ENCODE measurements around the gene RPL22.
A peak's percentile ranks its signal among the peaks of the same experiment; 100 is the strongest.
"Not testable (repeated sequence)": the region's sequence is repeated elsewhere in the genome, so short reads cannot be mapped to it uniquely, and the experiment has no call there.

The RPL22 gene

GRCh38 chr1:6233376-6233775 is 34.0 kb upstream of the RPL22 start:
- DNase-seq (ENCODE audit: low read depth) = no peak

GRCh38 chr1:6225651-6226050 is 26.3 kb upstream of the RPL22 start:
- DNase-seq (ENCODE audit: low read depth) = no peak

- no peak for DNase-seq (ENCODE audit: low read depth)
These were observed 25.3 kb upstream of the RPL22 start for GRCh38 chr1:6224718-6225117.

- DNase-seq (ENCODE audit: low read depth) = no peak
These were observed 24.2 kb upstream of the RPL22 start for GRCh38 chr1:6223617-6224016.

DNA sequence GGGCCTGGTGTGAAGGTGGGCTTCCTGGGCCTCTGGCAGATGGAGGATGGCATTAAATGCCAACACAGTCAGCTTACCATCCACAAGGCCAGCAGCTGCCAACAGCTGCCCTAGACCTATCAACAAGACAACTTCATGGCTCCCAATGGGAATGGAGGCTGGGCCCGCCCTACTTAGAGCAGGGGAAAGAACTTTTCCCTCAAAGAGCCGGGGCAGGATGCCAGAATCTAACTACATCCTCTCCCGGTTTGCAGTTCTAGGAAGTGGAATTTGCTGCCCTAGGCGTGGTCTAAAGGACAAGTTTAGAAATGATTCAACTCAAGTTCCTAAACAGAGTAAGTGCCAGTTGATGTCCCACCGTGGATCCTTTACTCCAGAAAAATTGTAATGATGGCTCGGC is 23.2 kb upstream of the RPL22 start:
- no peak for DNase-seq (ENCODE audit: low read depth)

GRCh38 chr1:6221210-6221784 is 21.9 kb upstream of the RPL22 start:
- DNase-seq (ENCODE audit: low read depth) = no peak

DNA sequence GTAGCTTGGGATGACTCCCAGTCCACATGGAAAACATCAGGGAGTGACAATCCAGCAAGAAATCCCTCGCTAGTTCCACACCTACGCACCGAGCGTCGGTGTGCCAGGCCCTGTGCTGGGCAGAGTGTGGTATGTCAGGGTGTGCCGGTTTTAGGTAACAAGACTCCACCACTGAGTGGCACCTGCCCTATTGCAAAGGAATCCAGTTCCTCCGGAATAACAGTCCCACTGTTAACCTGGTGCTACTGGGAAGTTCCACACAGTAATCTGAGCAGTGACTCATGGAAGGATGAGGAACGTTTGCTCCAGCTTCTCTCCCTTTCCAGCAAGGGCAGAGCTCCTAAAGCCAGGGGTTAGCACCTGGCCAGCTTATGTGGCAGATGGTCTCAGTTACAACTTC is 20.8 kb upstream of the RPL22 start:
- DNase-seq (ENCODE audit: low read depth) = no peak

GRCh38 chr1:6219641-6220040 is 20.2 kb upstream of the RPL22 start:
- DNase-seq (ENCODE audit: low read depth) = not testable (repeated sequence)

- DNase-seq (ENCODE audit: low read depth) = no peak
These were observed 19.2 kb upstream of the RPL22 start for GRCh38 chr1:6218375-6219164.

DNA sequence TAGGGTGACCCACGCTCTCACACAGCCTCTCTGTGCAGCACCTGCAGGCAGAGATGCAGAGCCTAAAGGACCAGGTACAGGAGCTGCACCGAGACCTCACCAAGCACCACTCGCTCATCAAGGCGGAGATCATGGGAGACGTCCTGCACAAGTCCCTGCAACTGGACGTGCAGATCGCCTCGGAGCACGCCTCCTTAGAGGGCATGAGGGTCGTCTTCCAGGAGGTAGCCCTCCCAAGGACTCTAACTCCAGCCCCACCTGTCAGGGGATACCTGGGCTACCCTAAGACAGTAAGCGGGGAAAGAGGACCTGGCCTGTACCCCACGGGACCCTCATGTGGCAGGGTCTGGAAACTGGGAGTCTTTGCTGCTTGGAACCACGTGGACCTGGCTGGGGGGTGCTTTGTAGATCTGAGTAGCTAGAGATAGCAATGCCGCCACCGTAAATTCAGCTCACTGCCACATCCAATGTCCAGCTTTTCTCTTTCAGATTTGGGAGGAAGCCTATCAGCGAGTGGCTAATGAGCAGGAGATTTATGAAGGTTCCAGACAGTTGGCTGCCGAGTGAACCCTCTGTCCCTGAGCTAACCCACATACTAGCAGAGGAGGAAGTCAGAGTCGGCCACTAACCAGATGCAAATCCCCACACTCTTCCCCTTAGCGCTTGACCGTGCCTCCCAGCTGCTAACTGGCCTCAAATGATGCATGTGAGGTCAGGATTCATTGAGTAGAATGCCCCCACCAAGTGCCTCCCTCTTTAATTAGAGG is 13.0 kb upstream of the RPL22 start:
- DNase-seq (ENCODE audit: low read depth) = no peak

- DNase-seq (ENCODE audit: low read depth) = no peak
These were observed 12.3 kb upstream of the RPL22 start for GRCh38 chr1:6211731-6212130.

DNA sequence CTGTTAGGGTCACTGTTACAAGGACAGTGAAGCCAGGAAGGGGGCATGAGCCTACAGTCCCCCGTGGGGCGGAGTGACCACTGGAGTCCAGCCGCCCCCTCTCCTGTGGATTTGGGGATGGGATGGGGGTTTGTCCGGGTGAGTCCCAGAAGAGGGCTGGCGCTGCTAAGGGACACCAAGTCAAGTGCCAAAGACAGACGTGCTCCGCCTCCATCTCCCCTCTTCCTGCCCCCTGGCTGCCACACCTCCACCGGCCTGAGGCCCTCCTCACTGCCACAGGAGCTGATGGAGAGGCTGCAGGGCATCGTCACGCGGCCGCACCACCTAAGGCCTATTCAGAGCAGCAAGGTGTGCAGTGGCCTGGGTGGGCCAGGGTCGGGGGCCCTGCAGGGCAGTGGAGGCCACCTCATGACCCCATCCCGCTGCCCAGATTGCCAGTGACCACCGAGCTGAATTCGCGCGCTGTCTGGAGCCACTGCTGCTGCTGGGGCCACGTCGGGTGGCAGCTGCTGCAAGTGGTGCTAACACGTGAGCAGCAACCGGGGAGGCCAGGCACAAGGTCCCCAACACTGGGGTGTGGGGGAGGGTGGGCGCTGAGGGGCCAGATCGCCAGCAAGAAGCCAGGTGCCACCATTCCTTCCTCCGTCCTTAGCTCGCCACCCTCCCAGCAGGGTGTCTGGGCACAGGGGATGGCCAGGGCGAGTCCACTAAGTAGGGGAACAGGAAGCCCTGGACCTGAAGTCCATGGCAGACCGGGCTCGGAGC is 11.4 kb upstream of the RPL22 start:
- no peak for DNase-seq (ENCODE audit: low read depth)

- no peak for DNase-seq (ENCODE audit: low read depth)
These were observed 10.5 kb upstream of the RPL22 start for GRCh38 chr1:6209661-6210580.

DNA sequence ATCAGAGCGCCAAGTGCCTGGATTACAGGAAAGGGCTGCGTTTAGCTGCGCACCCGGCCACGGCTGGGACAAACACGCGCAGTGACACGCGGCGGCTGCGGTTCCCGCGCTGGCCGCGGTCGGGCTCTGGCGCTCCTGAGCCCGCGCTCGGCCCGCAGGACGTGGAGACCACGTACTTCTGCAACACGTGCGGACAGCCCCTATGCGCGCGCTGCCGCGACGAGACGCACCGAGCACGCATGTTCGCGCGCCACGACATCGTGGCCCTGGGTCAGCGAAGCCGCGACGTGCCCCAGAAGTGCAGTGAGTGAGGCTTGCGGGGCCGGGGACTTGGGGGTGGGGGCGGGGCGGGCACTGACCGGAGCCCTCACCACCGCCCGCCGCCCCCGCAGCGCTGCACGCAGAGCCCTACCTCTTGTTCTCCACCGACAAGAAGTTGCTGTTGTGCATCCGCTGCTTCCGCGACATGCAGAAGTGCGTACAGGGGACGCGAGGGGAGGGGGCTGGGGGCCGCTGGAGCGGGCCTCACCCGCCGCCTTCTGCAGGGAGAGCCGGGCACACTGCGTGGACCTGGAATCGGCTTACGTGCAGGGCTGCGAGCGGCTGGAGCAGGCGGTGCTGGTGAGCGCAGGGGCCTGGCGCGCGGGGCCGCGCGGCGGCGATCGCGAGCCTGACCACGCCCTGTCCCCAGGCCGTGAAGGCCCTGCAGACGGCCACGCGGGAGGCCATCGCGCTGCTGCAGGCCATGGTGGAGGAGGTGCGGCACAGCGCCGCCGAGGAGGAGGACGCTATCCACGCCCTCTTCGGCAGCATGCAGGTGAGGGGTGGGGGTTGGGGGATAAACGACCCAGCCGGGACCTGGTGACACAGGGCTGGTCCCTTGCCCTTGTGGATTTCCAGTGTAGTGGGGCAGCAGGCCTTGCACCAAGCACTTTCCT is 9.6 kb upstream of the RPL22 start:
- DNase-seq (ENCODE audit: low read depth) = no peak

GRCh38 chr1:6207921-6208320 is 8.5 kb upstream of the RPL22 start:
- DNase-seq (ENCODE audit: low read depth) = no peak

DNA sequence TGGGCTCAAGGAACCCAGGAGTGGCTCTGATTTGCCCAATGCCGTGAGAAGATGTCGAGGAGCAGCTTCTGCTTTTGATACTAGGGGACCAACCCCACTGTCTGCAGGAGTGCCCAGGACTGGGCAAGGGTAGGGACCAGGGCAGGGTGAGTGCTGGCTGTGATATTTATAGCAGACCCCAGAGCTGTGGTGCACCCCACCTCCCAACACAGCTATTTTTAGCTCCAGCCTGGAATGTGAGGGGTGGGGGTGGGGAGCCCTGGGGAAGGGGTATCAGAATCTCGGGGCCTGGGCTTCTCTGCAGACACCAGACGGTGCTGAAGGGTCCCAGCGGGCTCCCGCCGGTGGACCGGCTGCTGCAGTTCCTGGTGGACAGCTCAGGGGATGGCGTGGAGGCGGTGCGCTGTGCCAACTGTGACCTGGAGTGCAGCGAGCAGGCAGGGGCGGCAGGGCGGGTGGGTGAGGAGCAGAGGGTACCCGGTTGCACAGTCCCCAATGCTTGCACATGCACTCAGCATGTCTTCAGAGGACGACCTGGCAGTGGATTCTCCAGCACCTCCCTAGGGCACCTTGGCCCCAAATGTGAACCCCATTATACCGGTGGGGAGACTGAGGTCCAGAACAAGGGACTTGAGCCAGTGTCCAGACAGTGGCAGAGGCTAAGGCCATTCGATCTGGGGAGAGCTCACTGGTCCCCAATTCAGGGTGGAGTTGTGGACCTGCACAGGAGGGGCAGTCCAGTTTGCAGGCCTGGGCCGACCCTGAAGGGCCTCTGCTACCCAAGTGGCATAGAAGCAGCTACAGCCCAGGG is 7.9 kb upstream of the RPL22 start:
- DNase-seq (ENCODE audit: low read depth) = no peak

- no peak for DNase-seq (ENCODE audit: low read depth)
These were observed 7.1 kb upstream of the RPL22 start for GRCh38 chr1:6206520-6206855.

- DNase-seq (ENCODE audit: low read depth) = peak; percentile 21
These were observed 6.6 kb upstream of the RPL22 start, which contains the start of gene RNF207 for GRCh38 chr1:6205849-6206519. RNF207 (plus strand) TSS chr1:6206119; CDS start chr1:6206536, 417 bp downstream.

- no peak for DNase-seq (ENCODE audit: low read depth)
These were observed 2.9 kb upstream of the RPL22 start for GRCh38 chr1:6202256-6202655.

Data from T follicular helper cell (primary cell).